ENCODE results near the gene CYBRD1.
A peak's percentile ranks its signal among the peaks of the same experiment; 100 is the strongest.
"Not testable (repeated sequence)": the region's sequence is repeated elsewhere in the genome, so short reads cannot be mapped to it uniquely, and the experiment has no call there.

The CYBRD1 gene

GRCh38 chr2:171516793-171517192 is 5.5 kb upstream of the CYBRD1 start:
- DNase-seq: no peak

DNA sequence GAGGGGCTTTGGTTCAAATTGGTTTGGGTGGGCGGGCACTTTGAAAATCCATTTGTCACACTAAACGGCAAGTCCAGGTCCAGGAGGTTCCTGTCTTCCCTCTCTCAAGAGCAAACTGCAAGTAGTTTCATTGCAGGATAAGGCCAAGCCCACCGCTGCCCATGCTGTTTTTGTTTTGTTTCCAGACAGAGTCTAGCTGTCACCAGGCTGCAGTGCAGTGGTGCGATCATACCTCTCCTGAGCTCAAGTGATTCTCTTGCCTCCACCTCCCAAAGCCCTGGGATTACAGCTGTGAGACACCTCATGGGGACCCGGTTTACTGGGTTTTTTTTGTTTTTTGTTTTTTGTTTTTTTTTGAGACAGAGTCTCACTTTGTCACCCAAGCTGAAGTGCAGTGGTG is 1.8 kb upstream of the CYBRD1 start:
- no peak for DNase-seq

DNA sequence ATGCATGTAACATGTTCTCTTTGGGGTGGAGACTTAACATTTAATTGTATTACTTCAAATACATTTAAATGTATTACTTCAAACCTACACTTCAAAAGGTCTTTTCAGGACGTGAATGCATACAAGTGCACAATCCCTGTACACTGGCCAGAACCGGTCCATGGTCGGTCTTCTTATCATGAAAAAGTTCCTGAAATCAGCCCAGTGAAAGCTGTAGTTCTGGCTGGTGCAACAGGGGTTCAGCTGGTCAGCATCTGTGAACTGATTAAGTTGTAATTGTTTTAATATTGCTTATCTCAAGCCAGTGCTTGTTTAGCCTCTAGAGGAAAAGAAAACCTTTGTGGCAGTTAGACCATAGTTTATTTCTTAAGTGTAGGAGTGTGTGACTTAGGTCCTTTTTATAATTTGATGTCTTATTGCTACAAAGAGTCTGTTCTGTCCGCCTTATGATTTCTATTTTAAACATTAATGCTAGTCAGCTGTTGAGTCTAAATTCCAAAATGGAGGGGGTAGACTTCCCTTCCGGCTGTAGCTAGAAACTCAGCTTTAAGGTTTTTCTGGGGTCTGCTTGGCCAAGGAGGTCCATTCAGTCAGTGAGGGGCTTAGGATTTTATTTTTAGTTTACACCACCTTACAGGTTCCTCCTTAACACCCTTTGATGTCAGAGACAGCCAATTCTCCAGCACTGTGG is 768 bp upstream of the CYBRD1 start:
- peak; percentile 11 for DNase-seq

- DNase-seq: peak; percentile 31
Measured at GRCh38 chr2:171522788-171523087, 464 bp downstream of the CYBRD1 start.

- DNase-seq: peak; percentile 73
Measured at GRCh38 chr2:171523088-171524017, 1.1 kb downstream of the CYBRD1 start.

GRCh38 chr2:171524018-171524401 is 1.7 kb downstream of the CYBRD1 start:
- peak; percentile 29 for DNase-seq

- DNase-seq: peak; percentile 22
Measured at GRCh38 chr2:171529914-171530313, 7.6 kb downstream of the CYBRD1 start.

- no peak for DNase-seq
Measured at GRCh38 chr2:171530378-171530777, 8.1 kb downstream of the CYBRD1 start.

DNA sequence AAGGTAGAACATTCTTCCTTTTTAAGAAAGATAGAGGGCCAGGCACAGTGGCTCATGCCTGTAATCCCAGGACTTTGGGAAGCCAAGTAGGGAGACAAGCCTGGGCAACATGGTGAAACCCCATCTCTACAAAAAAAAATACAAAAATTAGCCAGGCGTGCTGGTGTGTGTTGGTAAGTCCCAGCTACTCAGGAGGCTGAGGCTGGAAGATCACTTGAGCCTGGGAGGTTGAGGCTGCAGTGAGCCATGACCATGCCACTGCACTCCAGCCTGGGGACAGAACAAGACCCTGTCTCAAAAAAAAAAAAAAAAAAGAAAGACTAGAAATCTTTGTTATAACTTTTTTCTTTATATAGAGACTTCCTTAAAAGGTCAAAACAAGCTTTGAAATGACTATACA is 8.6 kb downstream of the CYBRD1 start:
- not testable (repeated sequence) for DNase-seq

DNA sequence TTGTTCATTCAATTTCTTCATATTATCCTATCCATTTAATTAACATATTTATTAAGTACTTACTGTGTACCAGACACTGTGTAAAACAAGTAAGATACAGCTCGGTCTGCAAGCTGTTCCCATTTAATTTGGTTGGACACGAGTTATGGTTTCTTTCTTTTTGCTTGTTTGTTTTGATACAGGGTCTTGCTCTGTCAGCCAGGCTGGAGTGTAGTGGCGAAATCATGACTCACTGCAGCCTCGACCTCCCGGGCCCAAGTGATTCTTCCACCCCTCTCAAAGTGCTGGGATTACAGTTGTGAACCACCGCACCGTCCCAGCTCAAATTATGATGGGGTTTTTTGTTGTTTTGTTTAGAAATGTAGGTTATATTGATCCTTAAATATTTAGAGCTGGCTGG is 9.0 kb downstream of the CYBRD1 start:
- peak; percentile 79 for DNase-seq

- DNase-seq: peak; percentile 35
Measured at GRCh38 chr2:171531836-171532450, 9.7 kb downstream of the CYBRD1 start.

DNA sequence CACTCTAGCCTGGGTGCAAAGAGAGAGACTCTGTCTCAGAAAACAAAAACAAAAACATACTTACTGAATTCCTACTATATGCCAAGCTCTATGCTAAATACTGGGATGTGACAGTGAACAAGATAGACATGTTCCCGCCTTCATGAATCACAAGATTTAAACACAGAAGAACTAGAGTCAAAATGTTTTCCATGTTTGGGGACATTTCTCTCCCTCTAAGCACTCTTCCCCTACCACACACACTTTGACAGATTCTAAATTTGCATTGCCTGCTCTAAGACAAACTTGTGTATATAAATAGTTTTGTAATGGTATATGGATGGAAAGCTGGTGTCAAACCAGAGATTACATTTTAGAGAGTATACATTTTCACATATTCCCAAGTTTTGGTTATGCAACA is 11.1 kb downstream of the CYBRD1 start:
- DNase-seq: no peak

- not testable (repeated sequence) for DNase-seq
Measured at GRCh38 chr2:171535528-171535927, 13.3 kb downstream of the CYBRD1 start.

GRCh38 chr2:171540437-171540836 is 18.2 kb downstream of the CYBRD1 start:
- DNase-seq: no peak

GRCh38 chr2:171541202-171541887 is 19.1 kb downstream of the CYBRD1 start:
- peak; percentile 21 for DNase-seq

DNA sequence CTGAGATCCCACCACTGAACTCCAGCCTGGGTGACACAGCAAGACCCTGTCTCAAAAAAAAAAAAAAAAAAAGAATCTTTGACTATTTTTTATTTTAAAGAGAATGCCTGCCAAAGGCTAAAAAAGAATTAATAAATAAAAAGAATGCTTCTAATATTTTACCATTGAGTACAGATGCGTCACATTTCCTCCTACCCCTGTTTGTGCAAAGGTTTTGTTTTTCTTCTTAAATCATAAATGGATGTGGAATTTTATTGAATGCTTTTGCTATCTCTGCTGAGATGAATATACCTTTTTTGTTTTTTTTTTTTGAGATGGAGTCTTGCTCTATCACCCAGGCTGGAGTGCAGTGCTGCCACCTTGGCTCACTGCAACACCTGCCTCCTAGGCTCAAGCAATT is 22.8 kb downstream of the CYBRD1 start:
- DNase-seq: no peak

- DNase-seq: no peak
Measured at GRCh38 chr2:171547256-171547655, 25.0 kb downstream of the CYBRD1 start.

DNA sequence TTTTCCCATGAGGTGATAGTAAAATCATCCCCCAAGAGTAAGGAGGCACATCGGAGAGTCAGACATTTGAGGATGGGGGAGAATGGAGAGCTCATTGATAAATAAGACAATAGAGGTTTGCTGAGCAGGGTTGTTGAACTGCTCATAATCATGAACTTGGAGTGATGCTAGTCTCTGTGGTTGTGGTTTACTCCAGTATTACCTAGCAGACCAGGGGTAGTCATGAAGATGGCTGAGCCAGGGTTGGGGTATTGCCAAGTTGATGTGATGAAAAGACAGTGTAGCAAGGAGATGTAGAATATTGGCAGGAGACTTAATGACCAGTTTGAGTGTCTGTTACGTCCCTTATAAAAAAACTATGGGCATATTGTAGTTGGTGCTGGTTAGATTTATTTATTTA is 25.4 kb downstream of the CYBRD1 start:
- DNase-seq: no peak

DNA sequence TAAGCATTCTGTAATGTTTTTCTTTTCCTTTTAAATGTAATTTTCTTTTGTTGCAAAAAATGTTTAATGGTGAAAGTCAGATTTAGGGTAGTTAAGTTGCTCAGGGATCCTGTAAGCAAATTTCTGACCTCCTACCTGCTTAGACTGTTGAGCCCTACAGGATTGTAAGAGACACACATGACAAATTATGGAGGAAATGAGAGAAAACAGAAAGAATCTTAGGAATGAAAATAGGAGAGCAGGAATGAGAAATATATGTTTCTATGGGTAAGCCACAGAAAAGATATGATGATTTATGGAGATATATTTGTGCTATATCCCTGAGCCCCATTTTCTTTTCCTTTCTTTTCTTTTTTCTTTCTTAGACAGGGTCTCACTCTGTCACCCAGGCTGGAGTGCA is 28.3 kb downstream of the CYBRD1 start:
- peak; percentile 48 for DNase-seq

DNA sequence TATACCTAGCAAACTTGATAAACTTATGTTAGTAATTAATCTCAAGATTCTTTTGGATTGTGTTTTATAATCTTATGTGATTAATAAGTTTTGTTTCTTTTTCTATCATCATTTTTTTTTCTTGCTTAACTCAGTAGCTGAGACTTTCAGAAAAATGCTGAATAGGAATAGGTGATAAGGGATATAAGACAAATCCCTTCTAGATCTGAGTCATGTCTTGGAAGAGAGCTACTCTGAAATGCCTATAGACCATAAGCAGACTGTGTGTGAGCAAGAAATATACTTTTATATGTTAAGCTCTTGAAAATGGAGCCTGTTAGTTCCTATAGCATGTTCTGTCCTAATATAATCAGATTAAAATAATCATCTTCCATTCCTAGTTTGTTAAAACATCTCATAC is 29.6 kb downstream of the CYBRD1 start:
- DNase-seq: no peak

DNA sequence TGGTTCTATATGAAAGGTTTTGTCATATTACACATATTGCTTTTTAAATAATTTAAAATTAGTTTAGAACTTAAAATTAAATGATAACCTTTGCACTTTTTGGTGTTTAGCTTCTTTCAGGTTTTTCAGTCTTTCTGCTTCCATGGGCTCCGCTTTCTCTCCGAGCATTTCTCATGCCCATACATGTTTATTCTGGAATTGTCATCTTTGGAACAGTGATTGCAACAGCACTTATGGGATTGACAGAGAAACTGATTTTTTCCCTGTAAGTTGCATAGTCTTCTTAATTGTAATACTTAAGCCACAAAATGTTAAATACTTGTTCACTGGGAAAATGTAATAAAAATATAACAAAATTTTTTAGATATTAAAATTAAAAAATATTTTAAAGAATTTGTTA is 31.0 kb downstream of the CYBRD1 start:
- no peak for DNase-seq

DNA sequence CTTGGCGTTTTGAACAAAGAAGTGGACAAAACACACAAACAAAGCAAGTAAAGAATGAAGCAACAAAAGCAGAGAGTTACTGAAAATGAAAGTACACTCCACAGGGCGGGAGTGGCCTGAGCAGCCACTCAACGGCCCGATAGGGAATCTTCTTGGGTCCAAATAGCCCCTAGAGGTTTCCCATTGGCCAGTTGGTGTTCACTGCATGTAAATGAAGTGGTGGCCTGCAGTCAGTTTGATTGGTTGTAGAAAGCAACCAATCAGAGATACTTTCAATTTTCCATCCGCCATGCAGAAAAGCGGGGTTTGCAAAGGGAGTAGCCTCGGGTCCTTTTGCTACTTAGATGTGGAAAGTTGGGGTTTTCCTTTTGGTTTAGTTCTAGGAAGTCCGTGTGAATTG is 31.6 kb downstream of the CYBRD1 start:
- DNase-seq: no peak

DNA sequence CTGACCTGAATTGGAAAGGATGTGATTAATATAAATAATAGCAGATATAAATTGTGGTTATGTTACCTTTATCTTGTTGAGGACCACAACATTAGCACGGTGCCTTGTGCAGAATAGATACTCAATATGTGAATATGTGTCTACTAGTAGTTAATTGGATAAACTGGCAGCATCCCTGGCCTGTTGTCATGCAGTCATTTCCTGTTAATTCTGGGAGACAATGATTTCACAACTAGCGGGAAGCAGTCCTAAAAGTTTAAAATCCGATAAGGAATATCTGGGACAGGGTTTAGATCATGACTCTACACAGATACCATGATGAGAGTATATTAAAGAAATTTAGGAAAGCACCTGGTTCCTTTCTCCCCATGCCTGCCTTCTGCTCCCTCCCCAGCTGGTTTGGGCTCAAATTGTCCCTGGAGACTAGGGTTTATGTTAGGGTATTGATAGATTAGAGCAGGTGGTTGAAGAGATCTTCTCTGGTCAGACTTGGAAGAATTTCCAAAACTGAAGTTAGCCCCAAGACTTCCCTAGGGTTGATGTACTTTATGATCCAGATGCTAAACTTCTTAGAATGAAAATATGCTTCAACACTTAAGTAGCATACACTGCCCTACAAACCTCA is 32.8 kb downstream of the CYBRD1 start:
- DNase-seq: no peak
